Large intestine (tissue), 3 donors: ENCODE results near the gene SLC12A3. TPM values are rescaled to one million over a fixed set of nuclear protein-coding genes. Genes with fewer than 3 reads are reported as not detected.
"Not testable (repeated sequence)": the region's sequence is repeated elsewhere in the genome, so short reads cannot be mapped to it uniquely, and the experiment has no call there.

Experiments used
- DNase-seq, 2 donors: peaks; one replicate each; pipeline versions ENCODE4 v3.0.0 to v3.0.0-alpha.2; 2013
- H3K27ac ChIP-seq: one replicate; pipeline ENCODE4 v1.5.1; 2013; ENCODE audit warnings: low read length
- H3K27me3 ChIP-seq: 2 replicates; pipeline ENCODE4 v1.6.1; 2013; ENCODE audit warnings: low read length; ENCODE audit not compliant: control insufficient read depth, insufficient read depth
- H3K36me3 ChIP-seq: 2 replicates; pipeline ENCODE4 v1.6.1; 2013; ENCODE audit warnings: low read length; ENCODE audit not compliant: control insufficient read depth, insufficient read depth
- H3K4me1 ChIP-seq: one replicate; pipeline ENCODE4 v1.6.1; 2013; ENCODE audit warnings: low read length; ENCODE audit not compliant: control insufficient read depth, insufficient read depth
- H3K4me3 ChIP-seq: one replicate; pipeline ENCODE4 v1.5.1; 2013; ENCODE audit warnings: low read length
- H3K9me3 ChIP-seq: one replicate; pipeline ENCODE4 v1.6.1; 2013; ENCODE audit warnings: mild to moderate bottlenecking, low read depth, low read length, moderate library complexity; ENCODE audit not compliant: control insufficient read depth
- WGBS: methylation state at CpG from one replicate; pipeline ENCODE4 v1.1.5; 2013; ENCODE audit warnings: low lambda C conversion rate; ENCODE audit not compliant: insufficient coverage; 5-methylcytosine and 5-hydroxymethylcytosine counted together
- polyA plus RNA-seq: library from polyadenylated mRNA; unstranded; fragments of 120-200 nt; gene quantifications from one replicate; pipeline ENCODE4 v1.2.1, GENCODE V29; 2013

The SLC12A3 gene
- polyA plus RNA-seq, 1 donor = 0.21 TPM

GRCh38 chr16:56880685-56881084 lies 15.7 kb downstream of the SLC12A3 start:
- Histone ChIP-seq H3K4me1 (no peaks in the 10 kb centered on the region), H3K9me3 (no peaks in the 10 kb centered on the region), H3K27me3 (no peaks in the 10 kb centered on the region), H3K4me3 (no peak overlapping the region), H3K36me3 (no peaks in the 10 kb centered on the region), H3K27ac (no peak overlapping the region)
- DNase-seq = no peak
- no CpG with 5 or more reads among the region's 4 CpGs for WGBS

- Histone ChIP-seq H3K9me3 (no peaks in the 10 kb centered on the region), H3K36me3 (no peaks in the 10 kb centered on the region), H3K27ac (no peak overlapping the region), H3K4me1 (no peaks in the 10 kb centered on the region), H3K4me3 (no peak overlapping the region), H3K27me3 (no peaks in the 10 kb centered on the region)
- WGBS = no CpG with 5 or more reads among the region's 8 CpGs
- no peak for DNase-seq
Observed at GRCh38 chr16:56882077-56882800, 17.2 kb downstream of the SLC12A3 start.

- H3K4me3 ChIP-seq = no peak overlapping the region
- DNase-seq = no peak
- H3K27ac ChIP-seq = no peak overlapping the region
- no peaks in the 10 kb centered on the region for H3K27me3 ChIP-seq
- H3K9me3 ChIP-seq = no peaks in the 10 kb centered on the region
- WGBS = no CpG with 5 or more reads among the region's 2 CpGs
- H3K36me3 ChIP-seq = no peaks in the 10 kb centered on the region
- no peaks in the 10 kb centered on the region for H3K4me1 ChIP-seq
Observed at GRCh38 chr16:56883586-56883985, 18.6 kb downstream of the SLC12A3 start.

GRCh38 chr16:56884026-56884582 lies 19.1 kb downstream of the SLC12A3 start:
- Histone ChIP-seq H3K27ac (no peak overlapping the region), H3K27me3 (no peaks in the 10 kb centered on the region), H3K4me3 (no peak overlapping the region), H3K4me1 (no peaks in the 10 kb centered on the region), H3K36me3 (no peaks in the 10 kb centered on the region), H3K9me3 (no peaks in the 10 kb centered on the region)
- no peak for DNase-seq
- WGBS = no CpG with 5 or more reads among the region's 14 CpGs

GRCh38 chr16:56884929-56885328 lies 19.9 kb downstream of the SLC12A3 start:
- not testable (repeated sequence) for H3K9me3 ChIP-seq, H3K4me3 ChIP-seq, H3K27me3 ChIP-seq, H3K36me3 ChIP-seq, H3K4me1 ChIP-seq, H3K27ac ChIP-seq, DNase-seq
- WGBS = no CpG with 5 or more reads among the region's 13 CpGs

- H3K27me3 ChIP-seq = no peaks in the 10 kb centered on the region
- H3K4me1 ChIP-seq = no peaks in the 10 kb centered on the region
- no peaks in the 10 kb centered on the region for H3K9me3 ChIP-seq
- no CpG with 5 or more reads among the region's 9 CpGs for WGBS
- no peak overlapping the region for H3K27ac ChIP-seq
- H3K4me3 ChIP-seq = no peak overlapping the region
- DNase-seq = no peak
- no peaks in the 10 kb centered on the region for H3K36me3 ChIP-seq
Observed at GRCh38 chr16:56885446-56886162, 20.6 kb downstream of the SLC12A3 start.

GRCh38 chr16:56886296-56886695 lies 21.3 kb downstream of the SLC12A3 start:
- H3K9me3 ChIP-seq = no peaks in the 10 kb centered on the region
- DNase-seq = no peak
- 100% methylated on average over 1 of the region's 12 CpGs for WGBS
- H3K27me3 ChIP-seq = no peaks in the 10 kb centered on the region
- no peaks in the 10 kb centered on the region for H3K36me3 ChIP-seq
- no peak overlapping the region for H3K4me3 ChIP-seq
- H3K4me1 ChIP-seq = no peaks in the 10 kb centered on the region
- no peak overlapping the region for H3K27ac ChIP-seq

GRCh38 chr16:56886826-56887225 lies 21.8 kb downstream of the SLC12A3 start:
- Histone ChIP-seq H3K4me1 (no peaks in the 10 kb centered on the region), H3K27ac (no peak overlapping the region), H3K9me3 (no peaks in the 10 kb centered on the region), H3K27me3 (no peaks in the 10 kb centered on the region), H3K36me3 (no peaks in the 10 kb centered on the region), H3K4me3 (no peak overlapping the region)
- no peak for DNase-seq
- 100% methylated on average over 1 of the region's 9 CpGs for WGBS

- H3K4me3 ChIP-seq = no peak overlapping the region
- no peak for DNase-seq
- H3K27me3 ChIP-seq = no peaks in the 10 kb centered on the region
- no peaks in the 10 kb centered on the region for H3K36me3 ChIP-seq
- WGBS = no CpG with 5 or more reads among the region's 7 CpGs
- H3K27ac ChIP-seq = no peak overlapping the region
- H3K9me3 ChIP-seq = no peaks in the 10 kb centered on the region
- no peaks in the 10 kb centered on the region for H3K4me1 ChIP-seq
Observed at GRCh38 chr16:56888806-56889205, 23.8 kb downstream of the SLC12A3 start.

GRCh38 chr16:56889206-56889605 lies 24.2 kb downstream of the SLC12A3 start:
- no CpG with 5 or more reads among the region's 5 CpGs for WGBS
- Histone ChIP-seq H3K27me3 (no peaks in the 10 kb centered on the region), H3K27ac (no peak overlapping the region), H3K9me3 (no peaks in the 10 kb centered on the region), H3K36me3 (no peaks in the 10 kb centered on the region), H3K4me3 (no peak overlapping the region), H3K4me1 (no peaks in the 10 kb centered on the region)
- DNase-seq = no peak
